Activated T-helper 1 cell treated with anti-CD3 and anti-CD28 coated beads, Interleukin-12 subunit alpha, Interleukin-12 subunit beta, Interleukin-2, Interleukin-4 antibody, amounts not matched to agents 30 ng/mL and 10 ng/mL and 1 ng/mL, durations not matched to agents 14 hours and 24 hours and 36 hours (primary cell): ENCODE results near the gene SLC9A8. TPM values are rescaled to one million over a fixed set of nuclear protein-coding genes. Genes with fewer than 3 reads are reported as not detected.

Experiments used
- DNase-seq: peaks from one replicate; pipeline ENCODE4 v3.0.0; 2021; ENCODE audit warnings: low spot score
- H3K27ac Mint-ChIP-seq: one replicate; pipeline ENCODE4 v1.8.0; 2021; ENCODE audit warnings: mild to moderate bottlenecking, mixed read lengths
- H3K27me3 Mint-ChIP-seq: one replicate; pipeline ENCODE4 v1.8.0; 2022; ENCODE audit warnings: mild to moderate bottlenecking, moderate library complexity, mixed read lengths; ENCODE audit not compliant: insufficient read depth
- H3K36me3 Mint-ChIP-seq: one replicate; pipeline ENCODE4 v1.8.0; 2021; ENCODE audit warnings: low read depth, mixed read lengths
- H3K4me1 Mint-ChIP-seq: one replicate; pipeline ENCODE4 v1.8.0; 2021; ENCODE audit warnings: low read depth, mixed read lengths
- H3K4me3 Mint-ChIP-seq: one replicate; pipeline ENCODE4 v1.8.0; 2021; ENCODE audit warnings: mild to moderate bottlenecking, moderate library complexity, mixed read lengths
- H3K9me3 Mint-ChIP-seq: one replicate; pipeline ENCODE4 v1.8.0; 2021; ENCODE audit warnings: mixed read lengths
- intact Hi-C: fragments of 100-400 bp; cut with micrococcal nuclease; formaldehyde crosslinking; loops from one replicate; pipeline ENCODE4 v1.15.1; 2024
- total RNA-seq: library from RNA; stranded (reverse); gene quantifications from 2 replicates; pipeline ENCODE4 v1.2.3, GENCODE V29; 2022

Gene SLC9A8
- total RNA-seq, 1 donor from 2014 or later: 20.8 TPM

DNA sequence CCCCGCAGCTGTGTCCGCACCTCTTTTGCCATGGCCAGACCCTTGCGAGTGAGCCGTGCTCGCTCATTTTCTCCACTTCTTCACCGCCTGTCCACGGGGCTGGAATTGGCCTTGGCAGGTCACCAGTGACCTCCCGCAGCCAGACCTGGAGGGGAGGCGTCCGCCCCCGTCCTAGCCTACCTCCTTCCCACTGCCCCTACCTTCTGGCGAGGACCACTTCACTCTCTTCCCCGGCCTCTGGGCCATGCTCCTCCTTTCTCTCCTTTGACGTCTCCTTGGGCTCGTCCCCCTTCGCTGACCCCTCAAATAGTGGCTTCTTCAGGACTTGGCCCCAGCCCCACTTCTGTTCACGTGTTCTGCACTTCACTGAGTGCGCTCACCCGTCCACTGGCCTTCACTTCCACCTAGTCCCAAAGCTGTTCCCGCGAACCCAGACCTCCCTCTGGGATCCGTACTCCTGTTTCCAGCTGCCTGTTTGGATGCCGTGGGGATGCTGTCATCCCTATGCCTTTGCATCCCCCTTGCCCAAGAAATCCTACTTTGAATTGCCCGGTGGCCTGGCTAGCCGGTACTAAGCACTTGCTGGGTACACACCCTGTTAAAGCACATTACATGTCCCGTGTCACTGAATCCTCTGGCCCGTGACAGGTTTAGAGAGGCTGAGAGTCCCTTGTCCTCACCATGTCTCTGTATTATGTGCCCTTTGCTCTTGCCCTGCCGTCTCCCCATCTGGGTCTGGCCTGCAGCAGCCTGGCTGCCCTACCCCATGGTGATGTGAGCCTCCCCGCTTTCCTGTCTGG, 69.7 kb downstream of the SLC9A8 start:
- no peaks in the 10 kb centered on the region for H3K27me3 Mint-ChIP-seq
- no peak overlapping the region for H3K27ac Mint-ChIP-seq
- H3K4me1 Mint-ChIP-seq: peaks cover 1% of the 10 kb centered on the region
- no peaks in the 10 kb centered on the region for H3K9me3 Mint-ChIP-seq
- no peak overlapping the region for H3K4me3 Mint-ChIP-seq
- no peak for DNase-seq
- intact Hi-C loops: no loop called here
- peaks cover 23% of the 10 kb centered on the region for H3K36me3 Mint-ChIP-seq

DNA sequence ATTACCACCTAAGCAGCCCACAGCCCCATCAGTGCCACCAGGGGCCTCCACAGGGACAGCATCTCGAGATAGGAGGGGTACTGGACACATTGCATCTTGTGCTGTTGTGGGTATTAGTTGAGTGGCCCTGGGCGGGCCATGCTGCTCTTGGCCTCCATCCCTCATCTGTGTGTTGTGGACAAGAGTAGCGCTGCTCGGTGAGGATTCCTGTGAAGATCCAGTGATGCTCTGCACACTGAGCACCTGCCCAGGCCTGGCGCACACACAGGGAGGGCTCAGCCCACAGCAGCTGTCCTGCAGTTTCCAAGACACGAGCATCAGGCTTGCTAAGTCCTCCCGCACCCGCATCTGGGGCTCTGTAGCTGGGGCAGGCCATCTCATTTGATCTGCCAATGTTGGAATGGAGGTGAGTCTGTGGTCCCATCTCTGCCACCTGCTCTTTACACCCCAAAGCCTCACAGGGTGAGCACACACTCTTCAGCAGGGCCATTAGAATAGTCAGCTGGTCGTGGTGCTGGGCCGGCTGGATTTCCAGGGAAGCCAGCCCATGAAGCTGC, 70.7 kb downstream of the SLC9A8 start:
- Mint-ChIP-seq H3K4me3 (no peak overlapping the region), H3K27me3 (no peaks in the 10 kb centered on the region), H3K4me1 (peaks cover 7% of the 10 kb centered on the region), H3K36me3 (peaks cover 29% of the 10 kb centered on the region), H3K9me3 (no peaks in the 10 kb centered on the region), H3K27ac (no peak overlapping the region)
- intact Hi-C loops: no loop called here
- DNase-seq: no peak

DNA sequence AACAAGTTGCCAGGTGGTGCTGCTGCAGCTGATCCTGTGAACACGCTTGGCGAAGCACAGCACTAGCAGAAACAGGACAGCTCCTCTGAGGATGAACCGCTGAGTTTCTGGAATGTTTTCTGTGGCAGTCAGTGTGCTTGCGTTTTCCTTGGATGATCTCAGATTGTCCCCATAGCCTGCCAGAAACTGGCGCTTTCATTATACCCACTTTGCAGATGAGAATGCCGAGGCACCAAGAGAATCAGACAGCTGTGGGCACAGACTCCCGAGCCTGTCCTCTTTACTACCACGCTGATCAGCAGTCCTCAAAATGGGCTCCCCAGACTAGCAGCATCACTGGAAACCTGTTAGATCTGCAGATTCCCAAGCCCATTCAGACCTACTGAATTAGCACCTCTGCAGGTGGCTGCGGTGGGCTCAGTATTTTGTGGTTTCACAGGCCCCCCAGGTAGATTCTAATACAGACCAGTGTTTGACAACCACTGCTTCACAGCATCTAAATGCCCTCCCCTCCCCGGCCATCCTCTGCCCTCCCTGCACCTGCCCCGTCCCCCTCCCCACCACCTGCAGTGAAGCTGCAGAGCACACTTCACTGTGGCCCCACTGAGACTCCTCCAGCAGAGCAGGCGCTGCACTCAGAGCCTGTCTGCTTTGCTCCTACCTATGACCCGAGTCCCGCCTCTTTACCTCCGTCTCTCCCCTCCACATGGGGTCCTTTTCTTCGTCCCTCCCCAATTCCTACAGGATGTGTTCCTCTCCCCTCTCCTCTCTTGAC, 73.1 kb downstream of the SLC9A8 start:
- DNase-seq: no peak
- Mint-ChIP-seq H3K4me1 (peaks cover 13% of the 10 kb centered on the region), H3K27ac (peak overlapping the region; percentile 16), H3K9me3 (no peaks in the 10 kb centered on the region), H3K4me3 (no peak overlapping the region), H3K27me3 (no peaks in the 10 kb centered on the region), H3K36me3 (peaks cover 39% of the 10 kb centered on the region)
- intact Hi-C loops: no loop called here

DNA sequence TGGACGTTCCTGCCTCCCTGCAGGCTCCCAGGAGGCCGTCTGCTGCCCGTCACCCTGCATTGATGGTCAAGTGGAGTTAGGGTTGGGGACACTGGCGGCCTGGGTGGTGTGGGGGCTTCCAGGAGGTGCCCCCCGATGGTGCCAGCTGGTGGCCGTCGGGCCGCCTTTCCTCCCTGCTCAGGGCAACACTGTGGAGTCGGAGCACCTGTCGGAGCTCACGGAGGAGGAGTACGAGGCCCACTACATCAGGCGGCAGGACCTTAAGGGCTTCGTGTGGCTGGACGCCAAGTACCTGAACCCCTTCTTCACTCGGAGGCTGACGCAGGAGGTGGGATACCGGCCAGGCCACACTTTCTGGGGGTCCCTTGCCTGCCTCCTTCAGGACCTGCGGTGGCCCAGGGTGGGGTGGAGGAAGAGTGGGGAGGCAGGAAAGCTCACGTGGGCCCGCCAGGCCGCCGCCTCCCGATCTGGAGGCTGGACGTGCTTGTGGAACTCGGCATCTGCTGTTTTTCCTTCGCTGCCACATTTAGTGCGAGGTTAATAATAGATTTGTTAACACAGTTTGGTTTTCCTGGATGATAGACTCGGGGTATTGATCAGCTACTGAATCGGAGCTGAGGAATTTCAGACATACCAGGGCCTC, 74.1 kb downstream of the SLC9A8 start:
- peaks cover 38% of the 10 kb centered on the region for H3K36me3 Mint-ChIP-seq
- no peaks in the 10 kb centered on the region for H3K9me3 Mint-ChIP-seq
- no peak overlapping the region for H3K4me3 Mint-ChIP-seq
- no peaks in the 10 kb centered on the region for H3K27me3 Mint-ChIP-seq
- no peak overlapping the region for H3K27ac Mint-ChIP-seq
- intact Hi-C loops: no loop called here
- H3K4me1 Mint-ChIP-seq: peaks cover 13% of the 10 kb centered on the region
- no peak for DNase-seq

DNA sequence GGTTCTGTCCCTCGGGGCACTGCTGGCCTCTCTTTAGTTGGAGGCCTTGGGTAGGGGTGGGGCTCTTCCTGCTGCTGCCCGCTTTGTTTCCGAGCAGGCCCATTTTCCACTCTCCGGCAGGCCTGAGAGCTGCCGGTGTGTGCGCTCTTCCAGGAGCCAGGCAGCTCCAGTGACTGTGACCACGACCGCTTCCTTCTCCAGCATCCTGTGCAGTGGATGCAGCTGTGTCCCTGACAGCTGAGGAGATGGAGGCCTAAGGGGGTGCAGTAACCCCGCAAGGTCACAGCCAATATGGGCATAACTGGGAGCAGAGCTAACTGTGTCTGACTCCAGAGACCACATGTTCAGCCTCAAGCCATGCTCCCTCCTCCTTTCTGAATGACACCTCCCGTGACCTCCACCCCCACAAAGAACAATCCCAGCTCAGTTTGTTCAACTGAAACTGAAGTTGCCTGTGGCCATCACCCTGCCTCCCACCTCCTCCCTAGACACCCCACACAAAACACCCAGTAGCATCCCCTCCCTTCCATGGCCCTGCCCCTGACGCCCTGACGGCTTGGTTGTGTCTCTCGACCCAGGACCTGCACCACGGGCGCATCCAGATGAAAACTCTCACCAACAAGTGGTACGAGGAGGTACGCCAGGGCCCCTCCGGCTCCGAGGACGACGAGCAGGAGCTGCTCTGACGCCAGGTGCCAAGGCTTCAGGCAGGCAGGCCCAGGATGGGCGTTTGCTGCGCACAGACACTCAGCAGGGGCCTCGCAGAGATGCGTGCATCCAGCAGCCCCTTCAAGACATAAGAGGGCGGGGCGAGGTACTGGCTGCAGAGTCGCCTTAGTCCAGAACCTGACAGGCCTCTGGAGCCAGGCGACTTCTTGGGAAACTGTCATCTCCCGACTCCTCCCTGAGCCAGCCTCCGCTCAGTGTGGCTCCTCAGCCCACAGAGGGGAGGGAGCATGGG, 74.9 kb downstream of the SLC9A8 start:
- no peak overlapping the region for H3K27ac Mint-ChIP-seq
- no peaks in the 10 kb centered on the region for H3K27me3 Mint-ChIP-seq
- H3K4me1 Mint-ChIP-seq: peaks cover 13% of the 10 kb centered on the region
- no peak overlapping the region for H3K4me3 Mint-ChIP-seq
- DNase-seq: no peak
- H3K9me3 Mint-ChIP-seq: no peaks in the 10 kb centered on the region
- intact Hi-C loops: loop anchor here (1.0 kb wide), 2 partner anchors 184 to 276 kb away; no protein-coding TSS in a partner anchor
- peaks cover 34% of the 10 kb centered on the region for H3K36me3 Mint-ChIP-seq

DNA sequence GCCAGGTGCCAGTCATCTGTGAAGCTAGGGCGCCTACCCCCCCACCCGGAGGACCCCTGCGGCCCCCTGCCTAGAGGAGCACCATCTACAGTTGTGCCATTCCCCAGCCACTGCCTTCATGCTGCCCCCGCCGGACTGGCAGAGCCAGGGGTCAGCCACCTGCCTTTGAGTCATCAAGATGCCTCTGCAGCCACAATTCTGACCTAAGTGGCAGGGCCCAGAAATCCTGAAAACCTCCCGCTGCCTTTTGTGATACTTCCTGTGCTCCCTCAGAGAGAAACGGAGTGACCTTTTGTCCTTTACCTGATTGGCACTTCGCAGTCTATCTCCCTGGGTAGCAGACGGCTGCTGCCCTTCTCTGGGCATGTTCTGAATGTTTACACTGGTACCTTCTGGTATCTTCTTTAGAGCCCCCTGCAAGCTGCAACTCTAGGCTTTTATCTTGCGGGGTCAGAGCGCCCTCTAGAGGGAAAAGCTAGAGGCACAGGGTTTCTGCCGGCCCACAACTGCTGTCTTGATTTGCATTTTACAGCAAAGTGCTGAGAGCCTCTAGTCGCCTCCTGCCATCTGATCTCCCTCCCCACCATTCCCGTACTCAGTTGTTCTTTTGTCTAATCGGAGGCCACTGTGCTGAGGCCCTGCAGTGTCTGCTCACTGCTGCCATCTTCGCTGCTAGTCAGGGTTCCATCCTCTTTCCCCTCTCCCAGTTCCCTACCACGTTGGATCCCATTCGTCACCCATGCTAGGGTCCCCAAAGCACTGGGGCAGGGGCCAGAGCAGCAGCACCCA, 75.8 kb downstream of the SLC9A8 start:
- peak; percentile 17 for DNase-seq
- no peaks in the 10 kb centered on the region for H3K9me3 Mint-ChIP-seq
- intact Hi-C loops: loop anchor here (1.0 kb wide), 2 partner anchors 183 to 277 kb away; no protein-coding TSS in a partner anchor
- H3K4me1 Mint-ChIP-seq: peaks cover 21% of the 10 kb centered on the region
- H3K4me3 Mint-ChIP-seq: no peak overlapping the region
- peaks cover 31% of the 10 kb centered on the region for H3K36me3 Mint-ChIP-seq
- peak overlapping the region; percentile 40 for H3K27ac Mint-ChIP-seq
- H3K27me3 Mint-ChIP-seq: no peaks in the 10 kb centered on the region

DNA sequence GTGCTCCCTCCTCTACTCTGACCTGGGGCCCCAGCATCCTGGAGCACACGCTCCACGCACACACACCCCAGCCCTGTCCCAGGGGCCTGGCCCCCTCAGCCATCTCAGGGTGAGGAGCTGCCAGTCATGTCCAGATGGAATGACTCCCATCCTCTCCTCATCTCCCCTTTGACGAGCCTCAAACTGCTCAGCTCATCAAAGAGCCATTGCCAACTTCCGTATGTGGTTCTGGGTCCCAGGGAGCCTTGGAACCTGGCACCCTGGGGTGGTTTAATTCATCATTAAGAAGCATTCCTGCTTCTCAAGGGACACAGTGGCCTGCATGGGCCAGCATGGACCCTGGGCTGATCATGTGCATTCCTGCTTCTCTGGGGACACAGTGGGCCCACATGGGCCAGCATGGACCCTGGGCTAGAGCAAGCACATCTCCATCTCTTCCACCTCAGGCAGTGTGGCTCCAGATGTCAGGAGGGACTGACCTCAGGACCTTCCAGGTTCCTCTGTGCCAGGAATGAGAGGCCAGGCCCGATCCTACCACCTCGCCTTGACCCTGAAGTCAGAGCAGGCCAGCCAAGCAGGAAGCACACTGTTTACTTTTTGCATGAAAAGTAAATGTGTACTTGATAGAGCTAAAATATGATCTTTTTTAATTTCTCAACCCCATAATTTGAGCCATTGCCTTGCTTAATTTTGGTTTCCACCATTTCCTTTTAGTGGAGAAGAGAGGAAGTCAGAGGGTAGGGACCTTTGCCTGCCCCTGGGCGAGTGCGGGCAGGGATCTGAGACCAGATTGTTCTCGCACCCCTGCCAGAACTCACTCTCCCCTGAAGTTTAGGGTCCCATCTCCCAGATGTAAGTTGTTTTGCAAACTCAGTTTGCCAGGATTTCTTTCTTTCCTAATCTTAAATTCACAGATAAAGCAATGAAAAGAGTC, 76.6 kb downstream of the SLC9A8 start:
- Mint-ChIP-seq H3K9me3 (no peaks in the 10 kb centered on the region), H3K36me3 (peaks cover 34% of the 10 kb centered on the region), H3K4me1 (peaks cover 29% of the 10 kb centered on the region), H3K4me3 (no peak overlapping the region), H3K27me3 (no peaks in the 10 kb centered on the region), H3K27ac (peak overlapping the region; percentile 40)
- intact Hi-C loops: no loop called here
- no peak for DNase-seq

DNA sequence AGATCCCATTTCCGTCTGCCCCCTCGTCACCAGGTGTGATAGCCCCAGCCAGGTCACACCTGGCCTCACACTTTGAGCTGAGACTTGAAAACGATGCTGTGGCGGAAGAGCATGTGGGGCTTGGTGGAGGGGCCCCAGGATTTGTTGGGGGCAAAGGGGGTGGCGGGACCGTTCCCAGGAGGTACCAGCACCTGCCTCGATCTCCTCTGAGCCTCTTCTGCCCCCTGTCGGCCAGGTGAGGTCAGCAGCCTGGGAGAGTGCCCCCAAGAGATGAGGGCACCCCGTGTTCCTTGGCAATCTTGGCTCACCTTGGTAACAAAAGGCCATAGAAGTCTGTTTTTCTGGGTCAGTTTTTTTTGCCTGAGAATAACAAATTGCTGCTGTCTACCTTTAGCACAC, 77.3 kb downstream of the SLC9A8 start:
- H3K27ac Mint-ChIP-seq: no peak overlapping the region
- no peaks in the 10 kb centered on the region for H3K9me3 Mint-ChIP-seq
- no peaks in the 10 kb centered on the region for H3K27me3 Mint-ChIP-seq
- peaks cover 32% of the 10 kb centered on the region for H3K36me3 Mint-ChIP-seq
- H3K4me1 Mint-ChIP-seq: peaks cover 31% of the 10 kb centered on the region
- intact Hi-C loops: no loop called here
- no peak for DNase-seq
- H3K4me3 Mint-ChIP-seq: no peak overlapping the region

DNA sequence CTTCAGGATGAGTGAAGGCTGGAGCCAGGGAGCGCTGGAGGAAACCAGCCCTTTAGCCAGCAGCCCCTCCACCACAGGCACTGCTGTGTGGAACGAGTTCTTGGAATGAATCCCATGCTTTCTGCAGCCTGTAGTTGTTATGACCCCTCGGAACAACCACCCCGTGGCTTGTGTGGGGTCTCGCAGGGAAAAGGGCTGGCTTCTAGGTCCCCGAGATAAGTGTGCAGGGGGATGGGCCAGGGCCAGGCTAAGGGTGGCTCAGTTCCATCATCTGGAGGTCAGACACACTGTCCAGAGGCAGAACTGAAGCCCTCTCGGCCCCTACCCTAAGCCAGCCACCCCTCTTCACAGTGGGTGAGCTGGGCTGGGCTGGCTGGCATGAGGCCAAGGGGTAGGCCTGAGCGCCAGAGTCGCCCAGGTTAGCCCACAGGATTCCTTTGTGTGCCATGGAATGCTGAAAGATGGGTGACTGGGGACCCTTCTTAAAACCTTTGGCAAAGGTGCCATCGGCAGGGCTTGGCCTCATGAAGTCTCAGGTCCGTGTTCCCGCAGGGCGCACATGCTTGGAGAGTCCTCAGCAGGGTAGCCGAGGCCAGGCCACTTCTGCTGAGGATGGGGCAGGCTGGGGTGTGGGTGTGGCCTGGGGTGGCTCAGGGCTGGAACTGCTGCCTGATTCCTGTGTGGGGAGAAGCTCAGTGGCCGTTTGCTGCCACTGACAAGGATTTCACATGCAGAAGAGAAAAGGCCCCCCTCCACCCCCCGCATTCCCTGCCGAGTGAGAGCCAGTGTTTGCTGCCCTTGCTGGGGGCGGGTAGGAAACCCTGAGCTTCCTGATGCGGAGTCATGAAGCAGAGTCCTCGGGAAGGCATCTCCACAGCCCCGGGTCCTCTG, 78.1 kb downstream of the SLC9A8 start:
- Mint-ChIP-seq H3K9me3 (no peaks in the 10 kb centered on the region), H3K27ac (no peak overlapping the region), H3K4me1 (peaks cover 31% of the 10 kb centered on the region), H3K4me3 (no peak overlapping the region), H3K36me3 (peaks cover 32% of the 10 kb centered on the region), H3K27me3 (no peaks in the 10 kb centered on the region)
- no peak for DNase-seq
- intact Hi-C loops: no loop called here

DNA sequence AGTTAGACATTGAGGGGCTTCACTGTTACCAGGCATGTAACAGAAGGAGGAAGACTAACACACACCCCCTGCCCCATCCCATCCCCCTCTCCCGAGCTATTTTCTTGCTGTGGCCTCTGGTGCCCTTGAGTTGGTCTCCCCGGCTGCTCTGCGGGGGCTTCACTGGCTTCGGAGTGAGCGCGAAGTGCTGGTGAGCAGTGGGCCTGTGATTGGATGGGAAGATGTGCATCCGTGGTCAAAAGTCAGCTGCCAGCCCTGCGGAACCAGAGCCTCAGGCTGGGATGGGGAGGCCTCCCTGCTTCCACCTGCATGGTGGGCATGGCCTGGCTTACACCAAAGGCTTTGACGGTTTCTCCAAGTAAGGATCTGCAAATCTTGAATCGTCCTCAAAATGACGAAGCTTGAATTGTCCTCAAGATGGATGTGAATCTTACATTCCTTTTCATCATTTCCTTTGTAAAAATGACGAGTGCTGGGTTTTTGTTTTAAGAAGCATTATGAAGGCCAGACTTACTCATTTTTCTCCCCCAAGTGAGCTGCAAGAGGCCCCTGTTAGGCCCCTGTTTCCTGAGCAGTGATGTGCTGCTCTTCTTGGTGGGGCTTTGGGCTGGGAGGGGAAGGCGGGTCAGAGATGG, 79.0 kb downstream of the SLC9A8 start:
- peaks cover 3% of the 10 kb centered on the region for H3K27me3 Mint-ChIP-seq
- H3K9me3 Mint-ChIP-seq: no peaks in the 10 kb centered on the region
- peak overlapping the region; percentile 18 for H3K27ac Mint-ChIP-seq
- H3K36me3 Mint-ChIP-seq: peaks cover 26% of the 10 kb centered on the region
- DNase-seq: no peak
- H3K4me3 Mint-ChIP-seq: no peak overlapping the region
- intact Hi-C loops: no loop called here
- H3K4me1 Mint-ChIP-seq: peaks cover 31% of the 10 kb centered on the region
